SK-N-SH (cell line): Measurements from ENCODE around the gene PDZD8.

Experiments used
- EP300 ChIP-seq, 2 experiments: IDR thresholded peaks; 2 replicates each; pipeline versions ENCODE4 v1.4.0 to v1.6.1; 2012; ENCODE audit warnings: borderline replicate concordance in 1 of 2, low read depth in 1 of 2, low read length in 1 of 2
- EZH2phosphoT487 ChIP-seq: fragments of 200-600 bp; sonication (generic); IDR thresholded peaks from 2 replicates; pipeline ENCODE4 v1.6.1; 2017; ENCODE audit warnings: low read depth, mixed run types, mild to moderate bottlenecking, antibody characterized with exemption, moderate library complexity, borderline replicate concordance
- FOXJ3 ChIP-seq: sonication (generic); formaldehyde crosslinking; IDR thresholded peaks from 2 replicates; pipeline ENCODE4 v1.5.1; 2020; ENCODE audit warnings: mild to moderate bottlenecking, missing genetic modification reagents
- FOXM1 ChIP-seq: IDR thresholded peaks from 2 replicates; pipeline ENCODE4 v1.4.0; 2012; ENCODE audit warnings: low read depth, mild to moderate bottlenecking
- MAX ChIP-seq: IDR thresholded peaks from 2 replicates; pipeline ENCODE4 v1.4.0; 2012; ENCODE audit warnings: low read depth
- NFIC ChIP-seq: IDR thresholded peaks from 2 replicates; pipeline ENCODE4 v1.4.0; 2012; ENCODE audit warnings: borderline replicate concordance
- NRF1 ChIP-seq: IDR thresholded peaks from 2 replicates; pipeline ENCODE4 v1.6.1; 2012; ENCODE audit warnings: low read depth, mild to moderate bottlenecking, low read length
- POLR2AphosphoS5 ChIP-seq: IDR thresholded peaks from 2 replicates; pipeline ENCODE4 v1.6.1; 2012; ENCODE audit warnings: low read depth, low read length
- REST ChIP-seq: IDR thresholded peaks from 2 replicates; pipeline ENCODE4 v1.6.1; 2012; ENCODE audit warnings: mild to moderate bottlenecking, low read depth, low read length, moderate library complexity
- TAF1 ChIP-seq: IDR thresholded peaks from 2 replicates; pipeline ENCODE4 v1.6.1; 2012; ENCODE audit warnings: low read depth, mild to moderate bottlenecking, low read length, moderate library complexity, borderline replicate concordance
- TCF12 ChIP-seq: IDR thresholded peaks from 2 replicates; pipeline ENCODE4 v1.4.0; 2012
- TF ChIP-seq, protein P1 (sequence below): fragments of 200-600 bp; sonication (generic); IDR thresholded peaks from 2 replicates; pipeline ENCODE4 v1.6.1; 2017; ENCODE audit warnings: antibody characterized with exemption, mild to moderate bottlenecking, moderate library complexity
- TF ChIP-seq, protein P2 (sequence below): IDR thresholded peaks from 2 replicates; pipeline ENCODE4; 2012

DNA sequence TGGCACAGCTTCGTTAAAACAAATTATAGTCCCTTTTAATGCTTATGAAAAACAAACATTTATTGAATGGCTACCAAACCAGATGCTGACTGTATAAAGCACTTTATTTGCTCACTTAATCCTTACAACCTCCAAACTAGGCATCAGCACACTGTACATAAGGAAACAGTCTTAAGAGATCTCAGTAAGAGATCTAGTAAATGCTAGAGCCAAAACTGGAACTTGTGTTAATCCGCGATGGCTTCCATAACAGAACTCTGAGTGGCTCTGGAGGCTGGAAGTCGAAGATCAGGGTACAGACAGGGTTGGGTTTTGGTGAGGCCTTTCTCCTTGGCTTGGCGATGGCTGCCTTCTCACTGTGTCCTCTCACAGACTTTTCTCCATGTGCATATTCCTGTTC lies 27.0 kb downstream of the PDZD8 start:
- TF ChIP-seq POLR2AphosphoS5 (no peak), FOXM1 (no peak), TCF12 (no peak), NRF1 (no peak), EZH2phosphoT487 (no peak), MAX (no peak), EP300 (IDR thresholded peaks at IDR 0.05; ENCODE audit: borderline replicate concordance in 1 of 2, low read depth in 1 of 2, low read length in 1 of 2) (no peak), FOXJ3 (no peak), NFIC (no peak), TAF1 (no peak), REST (no peak)
- TF ChIP-seq, protein P1, sequence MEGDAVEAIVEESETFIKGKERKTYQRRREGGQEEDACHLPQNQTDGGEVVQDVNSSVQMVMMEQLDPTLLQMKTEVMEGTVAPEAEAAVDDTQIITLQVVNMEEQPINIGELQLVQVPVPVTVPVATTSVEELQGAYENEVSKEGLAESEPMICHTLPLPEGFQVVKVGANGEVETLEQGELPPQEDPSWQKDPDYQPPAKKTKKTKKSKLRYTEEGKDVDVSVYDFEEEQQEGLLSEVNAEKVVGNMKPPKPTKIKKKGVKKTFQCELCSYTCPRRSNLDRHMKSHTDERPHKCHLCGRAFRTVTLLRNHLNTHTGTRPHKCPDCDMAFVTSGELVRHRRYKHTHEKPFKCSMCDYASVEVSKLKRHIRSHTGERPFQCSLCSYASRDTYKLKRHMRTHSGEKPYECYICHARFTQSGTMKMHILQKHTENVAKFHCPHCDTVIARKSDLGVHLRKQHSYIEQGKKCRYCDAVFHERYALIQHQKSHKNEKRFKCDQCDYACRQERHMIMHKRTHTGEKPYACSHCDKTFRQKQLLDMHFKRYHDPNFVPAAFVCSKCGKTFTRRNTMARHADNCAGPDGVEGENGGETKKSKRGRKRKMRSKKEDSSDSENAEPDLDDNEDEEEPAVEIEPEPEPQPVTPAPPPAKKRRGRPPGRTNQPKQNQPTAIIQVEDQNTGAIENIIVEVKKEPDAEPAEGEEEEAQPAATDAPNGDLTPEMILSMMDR: no peak
- TF ChIP-seq, protein P2, sequence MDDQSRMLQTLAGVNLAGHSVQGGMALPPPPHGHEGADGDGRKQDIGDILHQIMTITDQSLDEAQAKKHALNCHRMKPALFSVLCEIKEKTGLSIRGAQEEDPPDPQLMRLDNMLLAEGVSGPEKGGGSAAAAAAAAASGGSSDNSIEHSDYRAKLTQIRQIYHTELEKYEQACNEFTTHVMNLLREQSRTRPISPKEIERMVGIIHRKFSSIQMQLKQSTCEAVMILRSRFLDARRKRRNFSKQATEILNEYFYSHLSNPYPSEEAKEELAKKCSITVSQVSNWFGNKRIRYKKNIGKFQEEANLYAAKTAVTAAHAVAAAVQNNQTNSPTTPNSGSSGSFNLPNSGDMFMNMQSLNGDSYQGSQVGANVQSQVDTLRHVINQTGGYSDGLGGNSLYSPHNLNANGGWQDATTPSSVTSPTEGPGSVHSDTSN: no peak
